Mammary epithelial cell (primary cell): ENCODE measurements around the gene SERTAD2.

Experiments
- CTCF ChIP-seq, 2 donors: IDR thresholded peaks in 1 of 2; conservative IDR thresholded peaks in 1 of 2; 2 replicates each; pipeline ENCODE4 v1.5.1; 2011 to 2012; ENCODE audit warnings: inconsistent platforms in 2 of 2, low read length in 2 of 2, mild to moderate bottlenecking in 2 of 2, control low read depth in 1 of 2, low read depth in 1 of 2; ENCODE audit not compliant: insufficient read depth in 1 of 2; ENCODE audit errors: extremely low read depth in 1 of 2
- EZH2 ChIP-seq: IDR thresholded peaks from 2 replicates; pipeline ENCODE4 v1.6.1; 2012; ENCODE audit warnings: low read length, inconsistent platforms, borderline replicate concordance

- no peak for TF ChIP-seq EZH2
- TF ChIP-seq CTCF (conservative IDR thresholded peaks at IDR 0.05 in 1 of 2, IDR thresholded peaks at IDR 0.05 in 1 of 2; ENCODE audit: extremely low read depth in 1 of 2, insufficient read depth in 1 of 2, low read depth in 1 of 2, low read length in 2 of 2): no peak
Observed at GRCh38 chr2:64668542-64668941, 14.8 kb upstream of the SERTAD2 start.
